Measurements from ENCODE around the gene CTNNBIP1.

CTNNBIP1 gene

GRCh38 chr1:9827558-9828185, 82.4 kb downstream of the CTNNBIP1 start:
- TF ChIP-seq CTCF (IDR thresholded peaks at IDR 0.05; ENCODE audit: low read depth, low read length, missing control alignments) = peak; percentile 31
- no peak for DNase-seq (ENCODE audit: low read depth)
- no peak overlapping the region for H3K4me3 ChIP-seq (ENCODE audit: low read depth, low read length)

- TF ChIP-seq CTCF (IDR thresholded peaks at IDR 0.05; ENCODE audit: low read depth, low read length, missing control alignments) = no peak
- DNase-seq (ENCODE audit: low read depth) = no peak
- H3K4me3 ChIP-seq (ENCODE audit: low read depth, low read length) = no peak overlapping the region
These were observed 83.5 kb downstream of the CTNNBIP1 start for GRCh38 chr1:9826616-9827015.

GRCh38 chr1:9826087-9826486, 84.0 kb downstream of the CTNNBIP1 start:
- TF ChIP-seq CTCF (IDR thresholded peaks at IDR 0.05; ENCODE audit: low read depth, low read length, missing control alignments) = no peak
- H3K4me3 ChIP-seq (ENCODE audit: low read depth, low read length) = no peak overlapping the region

GRCh38 chr1:9825093-9826074, 84.7 kb downstream of the CTNNBIP1 start:
- no peak overlapping the region for H3K4me3 ChIP-seq (ENCODE audit: low read depth, low read length)
- DNase-seq (ENCODE audit: low read depth) = no peak

More at GRCh38 chr1:9826087-9826486, 84.0 kb downstream of the CTNNBIP1 start:
- DNase-seq (ENCODE audit: low read depth) = no peak

GRCh38 chr1:9824702-9825089, 85.4 kb downstream of the CTNNBIP1 start:
- TF ChIP-seq CTCF (IDR thresholded peaks at IDR 0.05; ENCODE audit: low read depth, low read length, missing control alignments) = no peak
- no peak overlapping the region for H3K4me3 ChIP-seq (ENCODE audit: low read depth, low read length)
- DNase-seq (ENCODE audit: low read depth) = no peak

More at GRCh38 chr1:9825093-9826074, 84.7 kb downstream of the CTNNBIP1 start:
- no peak for TF ChIP-seq CTCF (IDR thresholded peaks at IDR 0.05; ENCODE audit: low read depth, low read length, missing control alignments)

- H3K4me3 ChIP-seq (ENCODE audit: low read depth, low read length) = peak within 1 kb of the TSS; percentile 92
- DNase-seq (ENCODE audit: low read depth) = peak; percentile 45
- TF ChIP-seq CTCF (IDR thresholded peaks at IDR 0.05; ENCODE audit: low read depth, low read length, missing control alignments) = no peak
These were observed 85.9 kb downstream of the CTNNBIP1 start, which contains the start of gene CLSTN1 for GRCh38 chr1:9823943-9824701. Gene CLSTN1, minus strand, starts transcription at chr1:9823965. Its CDS starts 232 bp downstream, at chr1:9823733.
